Karpas-422 (cell line): ENCODE data around the gene HNRNPF. TPM values are rescaled to one million over a fixed set of nuclear protein-coding genes. Genes with fewer than 3 reads are reported as not detected.
A peak's percentile ranks its signal among the peaks of the same experiment; 100 is the strongest.

Experiments used
- DNase-seq: peaks from one replicate; pipeline ENCODE4 v3.0.0-alpha.2; 2015
- H2AFZ ChIP-seq: fragments of 200-600 bp; sonication (generic); 2 replicates; pipeline ENCODE4 v1.6.1; 2014; ENCODE audit warnings: antibody characterized with exemption, low read length, mixed read lengths
- H3K27ac ChIP-seq: fragments of 200-600 bp; sonication (generic); 2 replicates; pipeline ENCODE4 v1.5.1; 2014; ENCODE audit warnings: mild to moderate bottlenecking, low read length, moderate library complexity
- H3K27me3 ChIP-seq: fragments of 200-600 bp; sonication (generic); 2 replicates; pipeline ENCODE4 v1.6.1; 2014; ENCODE audit warnings: low read length, mixed read lengths
- H3K36me3 ChIP-seq: fragments of 200-600 bp; sonication (generic); 2 replicates; pipeline ENCODE4 v1.6.1; 2014; ENCODE audit warnings: low read length, mixed read lengths; ENCODE audit not compliant: insufficient read depth
- H3K4me1 ChIP-seq: fragments of 200-600 bp; sonication (generic); 2 replicates; pipeline ENCODE4 v1.6.1; 2014; ENCODE audit warnings: mild to moderate bottlenecking, low read length, mixed read lengths
- H3K4me2 ChIP-seq: fragments of 200-600 bp; sonication (generic); 2 replicates; pipeline ENCODE4 v1.6.1; 2014; ENCODE audit warnings: low read length, low read depth, mild to moderate bottlenecking; ENCODE audit not compliant: poor library complexity, severe bottlenecking
- H3K4me3 ChIP-seq: fragments of 200-600 bp; sonication (generic); 2 replicates; pipeline ENCODE4 v1.5.1; 2014; ENCODE audit warnings: mild to moderate bottlenecking, antibody characterized with exemption, low read length, mixed read lengths
- H3K79me2 ChIP-seq: fragments of 200-600 bp; sonication (generic); 2 replicates; pipeline ENCODE4 v1.6.1; 2014; ENCODE audit warnings: mild to moderate bottlenecking, low read length, mixed read lengths
- H3K9ac ChIP-seq: fragments of 200-600 bp; sonication (generic); 2 replicates; pipeline ENCODE4 v1.6.0; 2014; ENCODE audit warnings: low read length
- H3K9me2 ChIP-seq: fragments of 200-600 bp; sonication (generic), shearing (Covaris generic); replicated peaks from 2 replicates; pipeline ENCODE4 v1.6.0; 2014; ENCODE audit warnings: mild to moderate bottlenecking, low read length, moderate library complexity; ENCODE audit not compliant: insufficient read depth
- H3K9me3 ChIP-seq: fragments of 300-700, 200-600 bp; sonication (generic); 2 replicates; pipeline ENCODE4 v1.6.1; 2014; ENCODE audit warnings: low read length, mixed read lengths
- H4K20me1 ChIP-seq: fragments of 200-600 bp; sonication (generic); 2 replicates; pipeline ENCODE4 v1.6.1; 2014; ENCODE audit warnings: mild to moderate bottlenecking, antibody characterized with exemption, low read length, low read depth; ENCODE audit not compliant: insufficient read depth
- total RNA-seq: library from RNA; depleted of rRNA; stranded (reverse); fragments of >200 nt; shearing (Covaris generic); gene quantifications from 2 replicates; pipeline ENCODE4 v1.2.3, GENCODE V29; 2014; ENCODE audit warnings: low replicate concordance

The HNRNPF gene
- total RNA-seq, 1 experiment from 2014 or later = 160 TPM

DNA sequence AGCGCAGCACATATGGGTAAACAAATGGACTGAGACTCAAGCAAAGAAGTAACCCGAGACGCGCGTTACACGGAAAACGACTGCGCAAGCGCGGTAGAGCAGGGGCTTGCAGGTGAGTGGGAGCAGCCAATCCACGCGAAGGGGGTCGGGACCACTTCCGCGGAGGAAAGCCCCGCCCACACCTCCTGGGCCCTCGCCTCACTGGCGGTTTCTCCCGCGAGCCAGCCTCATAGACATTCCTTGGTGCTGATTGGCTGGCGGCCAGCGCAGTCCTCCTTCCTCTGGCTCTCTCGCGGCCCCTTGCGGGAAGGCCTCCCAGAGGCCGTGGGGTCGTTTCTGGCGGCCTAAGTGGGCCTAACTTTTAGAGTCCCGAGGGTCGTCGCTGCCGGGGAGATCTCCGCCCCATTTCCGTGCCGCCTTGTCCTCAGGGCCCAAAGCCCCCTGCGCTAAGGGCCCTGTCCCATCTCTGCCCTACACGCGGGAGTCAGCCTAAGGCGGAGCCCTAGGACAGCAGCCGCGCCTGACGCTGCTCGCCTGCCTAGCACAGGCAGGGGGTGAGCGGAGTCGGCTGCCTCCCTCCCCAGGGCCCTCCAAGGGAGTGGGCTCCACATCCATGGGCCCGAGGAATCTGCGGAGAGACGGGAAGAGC lies 46.7 kb downstream of the HNRNPF start:
- Histone ChIP-seq H4K20me1 (no peaks in the 10 kb centered on the region), H3K9me2 (no peaks in the 10 kb centered on the region), H3K9ac (peak overlapping the region; percentile 61), H3K27ac (no peak overlapping the region), H3K4me2 (peak overlapping the region; percentile 74), H3K4me1 (peaks cover 10% of the 10 kb centered on the region), H2AFZ (peak overlapping the region; percentile 63; the same call in 1 of the 2 replicates), H3K79me2 (no peaks in the 10 kb centered on the region), H3K36me3 (no peaks in the 10 kb centered on the region), H3K27me3 (no peaks in the 10 kb centered on the region), H3K4me3 (peak overlapping the region; percentile 69), H3K9me3 (no peaks in the 10 kb centered on the region)
- DNase-seq = peak; percentile 94

- Histone ChIP-seq H3K4me1 (peaks cover 10% of the 10 kb centered on the region), H4K20me1 (no peaks in the 10 kb centered on the region), H3K27me3 (no peaks in the 10 kb centered on the region), H3K27ac (no peak overlapping the region), H3K79me2 (no peaks in the 10 kb centered on the region), H3K9me3 (no peaks in the 10 kb centered on the region), H3K4me2 (peak overlapping the region; percentile 74), H3K4me3 (peak overlapping the region; percentile 69), H2AFZ (peak overlapping the region; percentile 63; the same call in 1 of the 2 replicates), H3K36me3 (no peaks in the 10 kb centered on the region), H3K9me2 (no peaks in the 10 kb centered on the region), H3K9ac (peak overlapping the region; percentile 61)
- no peak for DNase-seq
Observed at GRCh38 chr10:43361547-43362190, 47.3 kb downstream of the HNRNPF start.

- H3K4me3 ChIP-seq = no peak overlapping the region
- no peak overlapping the region for H3K27ac ChIP-seq
- H3K9ac ChIP-seq = no peak overlapping the region
- H2AFZ ChIP-seq = no peak overlapping the region
- H3K9me3 ChIP-seq = no peaks in the 10 kb centered on the region
- no peaks in the 10 kb centered on the region for H3K27me3 ChIP-seq
- no peaks in the 10 kb centered on the region for H4K20me1 ChIP-seq
- no peaks in the 10 kb centered on the region for H3K9me2 ChIP-seq
- H3K79me2 ChIP-seq = no peaks in the 10 kb centered on the region
- no peaks in the 10 kb centered on the region for H3K36me3 ChIP-seq
- DNase-seq = no peak
- H3K4me1 ChIP-seq = peaks cover 10% of the 10 kb centered on the region
- H3K4me2 ChIP-seq = no peak overlapping the region
Observed at GRCh38 chr10:43360086-43360485, 48.9 kb downstream of the HNRNPF start.

DNA sequence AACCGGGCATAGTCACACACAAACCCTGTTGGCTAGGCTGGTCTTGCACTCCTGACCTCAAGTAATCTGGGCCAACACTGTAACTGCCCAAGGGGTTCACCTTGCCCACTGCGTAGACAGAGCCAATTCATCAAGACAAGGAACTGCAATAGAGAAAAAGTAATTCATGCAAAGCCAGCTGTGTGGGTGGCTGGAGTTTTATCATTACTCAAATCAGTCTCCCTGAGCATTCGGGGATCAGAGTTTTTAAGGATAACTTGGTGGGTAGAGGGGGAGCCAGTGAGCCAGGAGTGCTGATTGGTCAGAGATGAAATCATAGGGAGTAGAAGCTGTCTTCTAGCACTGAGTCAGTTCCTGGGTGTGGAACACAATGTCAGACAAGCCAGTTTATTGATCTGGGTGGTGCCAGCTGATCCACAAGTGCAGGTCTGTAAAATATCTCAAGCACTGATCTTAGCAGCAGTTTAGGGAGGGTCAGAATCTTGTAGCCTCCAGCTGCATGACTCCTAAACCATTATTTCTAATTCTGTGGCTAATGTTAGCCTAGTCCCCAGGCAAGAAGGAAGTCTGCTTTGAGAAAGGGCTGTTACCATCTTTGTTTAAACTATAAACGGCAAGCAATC lies 53.1 kb downstream of the HNRNPF start:
- H4K20me1 ChIP-seq = no peaks in the 10 kb centered on the region
- H3K9ac ChIP-seq = no peak overlapping the region
- H3K79me2 ChIP-seq = no peaks in the 10 kb centered on the region
- no peaks in the 10 kb centered on the region for H3K27me3 ChIP-seq
- no peak overlapping the region for H3K27ac ChIP-seq
- H3K4me3 ChIP-seq = no peak overlapping the region
- no peaks in the 10 kb centered on the region for H3K36me3 ChIP-seq
- no peaks in the 10 kb centered on the region for H3K4me1 ChIP-seq
- H2AFZ ChIP-seq = no peak overlapping the region
- H3K9me3 ChIP-seq = no peaks in the 10 kb centered on the region
- DNase-seq = no peak
- H3K4me2 ChIP-seq = no peak overlapping the region
- H3K9me2 ChIP-seq = no peaks in the 10 kb centered on the region

DNA sequence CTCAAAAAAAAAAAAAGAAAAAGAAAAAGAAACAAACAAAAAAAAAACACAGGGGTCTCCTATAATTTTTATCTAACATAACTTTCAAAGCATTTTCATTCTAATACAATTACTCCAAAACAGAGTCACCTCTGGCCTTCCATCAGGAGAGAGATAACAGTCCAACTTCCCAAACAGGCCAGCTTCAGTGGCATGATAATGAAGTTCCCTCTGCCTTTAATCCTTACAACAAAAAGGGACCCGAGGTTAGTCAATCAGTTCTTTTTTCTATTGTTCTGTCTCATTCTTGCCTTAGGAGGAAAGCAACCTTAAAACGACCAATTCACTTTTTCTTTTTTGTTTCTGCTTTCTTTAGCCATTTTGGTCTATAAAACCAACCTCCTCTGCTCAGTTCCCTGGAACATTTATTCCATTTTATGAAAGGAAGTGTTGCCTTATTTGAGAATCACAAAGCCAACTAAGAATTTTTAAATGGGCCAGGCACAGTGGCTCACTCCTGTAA lies 54.1 kb downstream of the HNRNPF start:
- H3K79me2 ChIP-seq = no peaks in the 10 kb centered on the region
- H3K9ac ChIP-seq = no peak overlapping the region
- H3K4me1 ChIP-seq = no peaks in the 10 kb centered on the region
- H3K9me3 ChIP-seq = no peaks in the 10 kb centered on the region
- no peaks in the 10 kb centered on the region for H4K20me1 ChIP-seq
- no peak for DNase-seq
- H3K36me3 ChIP-seq = no peaks in the 10 kb centered on the region
- H3K4me2 ChIP-seq = no peak overlapping the region
- no peak overlapping the region for H3K27ac ChIP-seq
- H3K9me2 ChIP-seq = no peaks in the 10 kb centered on the region
- no peaks in the 10 kb centered on the region for H3K27me3 ChIP-seq
- no peak overlapping the region for H3K4me3 ChIP-seq
- H2AFZ ChIP-seq = no peak overlapping the region

DNA sequence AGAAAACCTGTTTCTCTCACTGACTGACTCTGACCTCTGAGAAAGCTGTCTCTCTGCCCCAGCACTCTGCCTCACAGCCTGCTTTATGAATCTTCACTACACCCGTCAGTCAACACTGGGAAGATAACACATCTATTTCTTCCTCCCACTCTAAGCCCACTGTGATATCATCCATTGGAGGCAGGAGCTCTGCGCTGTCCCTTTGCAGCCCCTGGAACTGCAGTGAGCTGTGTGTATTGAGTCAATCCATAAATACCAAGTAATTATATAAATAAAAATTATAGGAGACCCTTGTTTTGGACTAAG lies 54.7 kb downstream of the HNRNPF start:
- Histone ChIP-seq H3K4me1 (no peaks in the 10 kb centered on the region), H3K4me2 (no peak overlapping the region)
- no peak for DNase-seq

DNA sequence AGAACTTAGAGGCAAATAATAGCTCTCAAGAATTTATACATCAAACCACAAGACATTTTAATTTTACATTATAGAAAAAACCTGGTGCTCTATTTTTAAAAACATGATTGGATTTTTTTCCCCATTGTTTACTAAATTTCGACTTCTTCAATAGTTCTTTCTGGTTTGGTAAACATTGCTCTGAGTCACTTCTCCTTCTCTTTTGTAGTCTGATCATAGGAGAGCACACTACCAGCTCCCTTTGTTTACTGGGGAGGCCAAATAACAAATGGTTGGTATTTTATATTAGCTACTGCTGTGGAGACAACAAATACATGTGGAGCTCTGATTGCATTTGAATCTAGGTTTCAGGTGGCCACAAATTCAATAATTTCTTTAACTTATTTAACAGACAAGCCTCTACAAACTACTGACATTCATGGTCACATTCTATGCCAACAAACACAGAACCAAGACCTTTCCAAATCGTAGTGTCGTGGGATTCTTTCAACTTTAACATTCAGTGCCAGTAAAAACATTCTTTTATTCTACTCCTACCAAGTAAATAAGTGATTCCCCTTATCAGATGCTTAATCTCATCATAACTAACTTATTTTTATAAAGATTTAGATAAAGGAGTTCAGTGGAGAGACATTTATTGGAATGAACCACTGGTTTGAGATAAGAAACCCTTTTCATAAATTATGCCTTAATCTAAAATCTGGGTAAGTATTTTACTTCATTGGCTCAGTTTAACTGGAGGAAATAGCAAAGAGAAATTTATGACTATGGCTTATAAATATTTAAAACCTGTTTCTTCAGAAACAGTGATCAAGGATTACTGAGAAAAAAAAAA lies 55.3 kb downstream of the HNRNPF start:
- DNase-seq = no peak
- H3K4me1 ChIP-seq = no peaks in the 10 kb centered on the region
- no peaks in the 10 kb centered on the region for H3K27me3 ChIP-seq
- no peak overlapping the region for H2AFZ ChIP-seq
- no peaks in the 10 kb centered on the region for H3K9me3 ChIP-seq
- no peaks in the 10 kb centered on the region for H4K20me1 ChIP-seq
- no peaks in the 10 kb centered on the region for H3K36me3 ChIP-seq
- no peaks in the 10 kb centered on the region for H3K9me2 ChIP-seq
- no peaks in the 10 kb centered on the region for H3K79me2 ChIP-seq
- no peak overlapping the region for H3K4me2 ChIP-seq
- H3K9ac ChIP-seq = no peak overlapping the region
- no peak overlapping the region for H3K27ac ChIP-seq
- H3K4me3 ChIP-seq = no peak overlapping the region

More for the DNA sequence above, 54.7 kb downstream of the HNRNPF start:
- Histone ChIP-seq H3K79me2 (no peaks in the 10 kb centered on the region), H3K27ac (no peak overlapping the region), H4K20me1 (no peaks in the 10 kb centered on the region), H3K9me2 (no peaks in the 10 kb centered on the region), H2AFZ (no peak overlapping the region), H3K36me3 (no peaks in the 10 kb centered on the region), H3K4me3 (no peak overlapping the region), H3K27me3 (no peaks in the 10 kb centered on the region), H3K9ac (no peak overlapping the region), H3K9me3 (no peaks in the 10 kb centered on the region)

- H4K20me1 ChIP-seq = no peaks in the 10 kb centered on the region
- H3K9me3 ChIP-seq = no peaks in the 10 kb centered on the region
- no peaks in the 10 kb centered on the region for H3K9me2 ChIP-seq
- peaks cover 5% of the 10 kb centered on the region for H3K4me1 ChIP-seq
- H3K9ac ChIP-seq = no peak overlapping the region
- H3K27me3 ChIP-seq = no peaks in the 10 kb centered on the region
- no peak for DNase-seq
- H3K27ac ChIP-seq = no peak overlapping the region
- no peaks in the 10 kb centered on the region for H3K36me3 ChIP-seq
- no peak overlapping the region for H3K4me3 ChIP-seq
- H2AFZ ChIP-seq = no peak overlapping the region
- H3K4me2 ChIP-seq = no peak overlapping the region
- no peaks in the 10 kb centered on the region for H3K79me2 ChIP-seq
Observed at GRCh38 chr10:43352951-43353350, 56.0 kb downstream of the HNRNPF start.
